Iris pigment epithelial cell (primary cell): ENCODE data around the gene B3GAT3.
"Not testable (repeated sequence)": the region's sequence is repeated elsewhere in the genome, so short reads cannot be mapped to it uniquely, and the experiment has no call there.

Source experiments
- DNase-seq: peaks from one replicate; pipeline ENCODE4 v3.0.0-alpha.2; 2011; ENCODE audit warnings: low read depth

The B3GAT3 gene

DNA sequence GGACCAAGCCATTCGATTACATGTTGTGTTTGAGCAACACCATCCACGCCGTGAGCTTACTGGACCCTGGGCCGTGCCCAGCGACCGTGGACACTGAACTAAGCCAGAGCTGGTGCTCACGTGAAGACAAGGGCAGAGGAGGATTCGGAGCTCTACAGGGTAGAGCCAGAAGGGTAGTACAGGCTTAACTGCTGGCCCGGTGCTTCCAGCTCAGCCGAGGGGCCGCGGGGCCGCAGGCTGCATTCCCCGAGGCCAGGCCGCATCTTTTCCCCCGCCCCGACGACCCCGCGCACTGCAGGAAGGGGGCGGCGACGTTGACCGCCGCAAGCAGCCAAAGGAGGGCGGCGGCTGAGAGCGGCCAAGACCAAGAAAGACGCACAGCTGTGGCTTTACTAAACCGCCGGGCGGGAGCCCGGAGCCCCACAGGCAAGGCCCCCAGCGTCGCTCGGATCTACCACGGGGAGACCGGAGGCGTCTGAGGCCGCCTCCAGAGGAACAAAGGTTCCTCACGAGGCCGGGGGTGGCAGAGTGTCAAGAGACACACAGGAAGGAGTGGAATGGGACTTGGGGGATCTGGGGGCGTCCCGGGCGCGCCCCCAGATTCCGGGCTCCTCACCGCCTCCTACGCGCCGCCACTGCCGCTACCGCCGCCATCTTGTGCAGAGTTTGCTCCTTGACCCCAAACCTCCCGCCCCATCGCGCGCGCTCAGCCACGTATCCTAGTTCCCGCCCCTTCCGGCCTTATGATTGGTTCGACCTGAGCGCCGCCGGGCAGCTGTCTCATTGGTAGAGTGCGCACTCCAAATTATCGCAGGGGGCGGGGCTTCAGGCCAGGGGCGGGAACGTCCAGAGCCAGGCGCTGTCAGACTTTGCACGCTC, 24.4 kb upstream of the B3GAT3 start, which contains the start of gene GANAB:
Gene GANAB, minus strand, starts transcription at position 668 of the 879 bp plus-strand sequence. Its CDS starts 14 bp downstream, at position 654.
- DNase-seq, result peak; percentile 99

DNA sequence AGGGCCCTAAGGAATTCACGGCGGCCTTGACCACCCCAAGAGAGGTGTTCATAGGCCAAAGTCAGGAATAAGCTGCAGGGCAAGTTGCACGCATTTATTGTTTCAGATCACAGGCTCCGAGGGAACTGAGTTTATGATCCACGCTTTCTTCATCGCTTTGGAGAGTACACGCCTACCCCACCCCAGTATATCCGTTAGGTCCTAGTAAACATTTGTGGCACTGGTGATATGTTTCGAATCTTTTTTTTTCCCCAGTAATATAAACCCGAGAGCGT, 23.8 kb upstream of the B3GAT3 start:
- no peak for DNase-seq

GRCh38 chr11:62644220-62644619, 22.4 kb upstream of the B3GAT3 start:
- DNase-seq, result no peak

- no peak for DNase-seq
These were observed 10.7 kb upstream of the B3GAT3 start for GRCh38 chr11:62632492-62632891.

GRCh38 chr11:62627713-62628112, 5.9 kb upstream of the B3GAT3 start:
- DNase-seq, result no peak

DNA sequence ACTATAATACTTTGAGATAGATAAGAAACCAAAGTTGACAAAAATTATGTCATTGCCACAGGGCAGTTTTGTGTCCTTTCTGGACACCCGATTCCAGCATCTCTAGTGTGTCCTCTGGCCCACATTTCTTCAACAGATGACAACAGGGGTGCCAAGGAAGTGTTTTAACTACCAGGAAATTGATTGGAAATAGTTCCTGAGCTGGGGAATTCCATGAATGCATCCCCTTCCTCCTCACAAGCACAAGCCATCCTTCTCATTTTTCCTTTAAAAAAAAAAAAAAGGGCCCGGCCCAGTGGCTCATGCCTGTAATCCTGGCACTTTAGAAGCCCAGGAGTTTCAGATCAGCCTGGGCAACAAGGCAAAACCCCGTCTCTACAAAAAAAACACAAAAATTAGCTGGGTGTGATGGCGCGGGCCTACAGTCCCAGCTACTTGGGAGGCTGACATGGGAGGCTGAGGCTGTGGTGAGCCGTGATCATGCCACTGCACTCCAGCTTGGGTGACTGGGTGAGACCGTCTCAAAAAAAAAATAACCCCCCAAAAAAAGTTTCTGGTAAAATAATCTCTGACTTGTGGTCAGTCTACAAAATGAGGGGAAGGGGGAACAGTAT, 797 bp upstream of the B3GAT3 start:
- no peak for DNase-seq

GRCh38 chr11:62621027-62621566, 689 bp downstream of the B3GAT3 start:
- no peak for DNase-seq

DNA sequence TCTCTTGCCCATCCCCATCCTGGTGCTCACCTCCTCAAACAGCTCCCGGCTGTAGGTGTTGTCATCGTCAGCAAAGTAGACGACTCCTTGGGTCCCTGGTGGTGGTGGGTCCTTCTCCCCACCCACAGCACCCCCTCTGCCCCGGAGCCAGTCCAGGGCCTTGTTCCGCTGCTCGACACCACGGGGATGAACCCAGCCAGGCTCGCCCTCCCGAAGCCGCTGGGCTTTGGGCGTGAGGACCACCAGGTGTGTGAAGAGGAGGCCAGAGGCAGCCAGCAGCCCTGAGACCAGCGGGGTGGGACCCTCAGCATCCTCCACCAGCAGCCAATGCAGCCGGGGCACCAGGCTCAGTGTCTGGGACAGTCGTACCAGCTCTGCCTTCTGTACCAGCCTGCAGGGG, 4.8 kb downstream of the B3GAT3 start:
- not testable (repeated sequence) for DNase-seq

DNA sequence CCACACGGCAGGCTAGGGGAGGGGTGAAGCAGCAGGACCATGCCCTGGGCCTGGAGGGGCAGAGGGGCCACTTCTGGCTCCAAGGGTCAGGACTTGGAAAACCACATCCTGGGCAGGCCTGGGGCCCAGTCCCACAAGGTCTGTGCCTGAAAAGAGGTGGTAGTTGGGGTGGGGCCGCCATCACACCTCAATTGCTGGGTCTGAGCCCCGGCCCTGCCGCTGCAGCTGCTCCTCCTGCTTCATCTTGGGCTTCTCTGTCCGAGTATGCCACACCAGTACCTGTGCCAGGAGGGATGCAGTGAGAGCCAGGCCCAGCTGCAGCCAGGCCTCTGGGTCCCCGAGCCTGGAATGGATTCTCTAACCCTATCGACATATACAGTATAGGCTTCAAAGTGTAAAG, 6.3 kb downstream of the B3GAT3 start:
- DNase-seq, result no peak

GRCh38 chr11:62614275-62614674, 7.5 kb downstream of the B3GAT3 start:
- no peak for DNase-seq

- DNase-seq, result no peak
These were observed 8.5 kb downstream of the B3GAT3 start for GRCh38 chr11:62613291-62613778.

GRCh38 chr11:62612366-62613290, 9.2 kb downstream of the B3GAT3 start, which contains the start of the genes EML3 and ROM1:
EML3 (minus strand) TSS chr11:62612775; CDS start chr11:62612457, 318 bp downstream.
ROM1 (plus strand) TSS chr11:62613257; CDS start chr11:62613282, 25 bp downstream.
- DNase-seq, result peak; percentile 60

GRCh38 chr11:62611705-62612365, 10.0 kb downstream of the B3GAT3 start:
- DNase-seq, result peak; percentile 52

DNA sequence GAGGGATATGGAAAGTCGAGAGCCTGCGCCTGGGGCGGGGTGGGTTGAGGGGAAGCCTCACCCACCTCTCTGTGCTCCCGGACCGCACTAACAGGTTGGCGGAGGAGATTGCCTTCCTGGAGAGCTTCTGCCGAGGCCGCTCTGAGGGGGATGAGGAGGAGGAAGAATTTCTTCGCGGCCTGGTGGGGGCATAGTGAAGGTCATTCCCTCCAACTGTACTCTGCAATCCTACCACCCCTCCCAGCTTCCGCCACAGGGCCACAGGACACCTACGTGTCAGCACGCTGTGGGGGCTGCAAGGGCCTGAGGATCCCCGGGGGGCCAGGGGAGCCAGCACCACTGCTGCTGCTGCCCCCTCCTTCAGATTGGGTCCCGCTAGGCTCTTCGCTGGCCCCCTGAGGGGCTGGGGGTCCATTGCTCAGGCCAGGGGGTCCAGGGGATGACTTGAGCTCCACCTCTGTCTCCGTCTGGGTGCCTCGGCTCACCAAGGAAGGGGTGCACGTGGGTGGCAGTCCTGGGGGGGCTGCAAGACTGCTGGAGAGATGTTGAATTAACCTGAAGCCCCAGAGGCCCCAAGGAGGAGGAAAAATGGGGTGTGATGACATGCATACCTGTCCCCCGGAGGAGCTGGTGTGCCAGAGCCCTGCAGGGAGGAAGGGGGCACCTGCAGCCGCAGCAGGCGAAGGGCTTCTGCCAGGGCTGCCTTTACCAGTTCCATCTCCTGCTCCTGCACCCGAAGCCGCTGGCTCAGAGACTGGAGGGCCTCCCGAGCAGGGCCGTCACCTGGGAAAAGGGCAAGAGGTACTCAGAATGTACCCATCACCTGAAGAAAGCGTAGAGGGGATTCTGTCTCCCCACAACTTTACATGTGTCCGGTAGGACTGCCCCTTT, 10.7 kb downstream of the B3GAT3 start:
- DNase-seq, result no peak

DNA sequence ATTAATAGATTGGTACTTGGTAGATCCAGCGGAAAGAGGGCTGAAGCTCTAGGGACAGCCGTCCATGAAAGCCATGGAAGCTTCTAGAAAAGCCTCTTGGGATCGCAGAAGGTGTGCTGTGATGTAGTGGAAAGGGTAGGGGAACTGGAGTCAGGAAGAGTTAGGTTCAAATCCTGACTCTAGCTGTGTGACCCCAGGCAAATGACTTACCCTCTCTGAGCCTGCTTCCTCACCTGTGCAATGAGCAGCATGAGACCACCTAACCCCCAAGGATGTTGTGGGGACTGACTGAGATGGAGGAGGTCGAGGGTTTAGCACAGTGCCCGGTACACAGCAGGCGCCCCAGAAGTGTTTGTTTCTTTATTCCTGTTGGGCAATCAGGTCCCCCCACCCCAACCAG, 11.4 kb downstream of the B3GAT3 start:
- no peak for DNase-seq

DNA sequence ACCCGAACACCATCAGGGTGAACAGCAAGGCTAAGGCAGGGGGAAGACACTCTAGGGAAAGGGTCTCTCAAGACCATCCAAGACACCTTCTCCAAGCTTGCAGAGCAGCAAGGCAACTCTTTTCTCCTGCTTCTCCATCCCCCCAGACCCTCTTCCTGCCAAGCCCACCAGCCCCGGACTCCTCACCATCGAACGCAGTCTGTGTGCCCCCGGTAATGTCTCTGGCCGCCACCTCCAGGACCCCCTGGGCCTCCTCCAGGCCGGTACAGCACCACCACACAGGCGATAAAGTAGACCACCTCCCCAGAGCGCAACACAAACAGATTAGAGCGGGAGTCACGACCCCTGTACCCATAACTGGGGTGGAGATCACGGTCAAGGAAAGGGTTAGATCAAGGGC, 13.0 kb downstream of the B3GAT3 start:
- DNase-seq, result no peak

- no peak for DNase-seq
These were observed 14.1 kb downstream of the B3GAT3 start for GRCh38 chr11:62607714-62608113.

DNA sequence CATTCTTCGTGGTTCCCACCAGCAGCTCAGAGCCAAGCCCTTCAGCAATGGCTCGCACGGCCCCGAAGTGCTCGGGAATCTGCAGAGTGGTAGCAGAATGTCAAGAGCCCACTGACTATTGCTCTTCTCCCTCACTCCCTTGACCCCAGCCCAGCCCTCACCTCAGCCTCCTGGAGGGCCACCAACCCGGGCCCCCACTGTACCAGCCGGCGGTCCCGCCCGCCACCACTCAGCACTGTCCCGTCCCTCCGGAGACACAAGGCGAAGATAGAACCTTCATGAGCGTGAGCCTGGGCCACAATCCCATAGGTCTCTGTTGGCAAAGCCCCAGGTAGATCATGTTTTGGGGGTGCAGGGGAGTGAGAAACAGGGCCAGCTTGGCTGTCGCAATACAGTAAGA, 15.9 kb downstream of the B3GAT3 start:
- DNase-seq, result no peak

GRCh38 chr11:62605467-62605866, 16.3 kb downstream of the B3GAT3 start:
- no peak for DNase-seq

- DNase-seq, result no peak
These were observed 17.2 kb downstream of the B3GAT3 start for GRCh38 chr11:62604460-62605120.
